Stimulated activated CD8-positive, alpha-beta memory T cell treated with anti-CD3 and anti-CD28 coated beads, Interleukin-12 subunit alpha, Interleukin-12 subunit beta, amount 100 ng/mL, for 24 hours (primary cell): ENCODE measurements around the gene GPR150.

ENCODE experiments used
- DNase-seq: peaks from one replicate; pipeline ENCODE4 v3.0.0-alpha.2; 2020; ENCODE audit errors: extremely low read depth

The GPR150 gene

DNA sequence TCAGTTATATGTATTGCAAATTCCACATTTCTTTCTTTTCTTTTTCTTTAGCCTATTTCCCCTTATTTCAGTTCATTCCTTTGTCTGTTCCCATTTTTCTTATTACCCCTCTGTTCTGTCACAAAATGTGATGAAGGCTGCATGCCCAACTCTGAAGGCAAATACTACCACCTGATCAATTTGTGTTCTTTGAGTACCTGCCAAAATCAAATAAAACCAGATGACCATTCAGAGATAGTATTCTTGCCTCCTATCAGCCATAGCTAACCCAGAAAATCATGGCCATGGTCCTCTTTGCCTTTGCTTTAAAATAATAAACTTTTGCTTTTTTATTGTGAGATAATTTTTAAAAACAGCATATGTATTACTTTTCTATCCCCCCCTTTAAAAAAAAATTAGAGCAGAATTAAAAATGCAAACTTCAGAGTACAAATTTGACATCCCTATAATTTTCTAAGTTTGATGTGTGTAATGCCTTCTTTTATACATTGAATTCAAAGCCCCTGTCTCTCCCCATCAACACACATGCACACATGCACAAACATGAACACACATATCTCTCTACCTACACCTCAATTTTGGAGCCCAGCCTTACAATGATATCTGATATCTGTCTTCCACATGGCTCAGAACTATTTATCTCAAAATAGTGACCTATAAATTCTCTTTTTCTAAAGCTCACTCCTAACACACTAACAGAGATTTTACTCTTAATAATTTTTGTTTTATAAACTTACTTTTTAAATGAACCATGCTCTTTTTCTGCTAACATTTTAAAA lies 30.1 kb downstream of the GPR150 start:
- no peak for DNase-seq

GRCh38 chr5:95652849-95653248 lies 33.0 kb downstream of the GPR150 start:
- DNase-seq, result no peak

- no peak for DNase-seq
These were observed 34.3 kb downstream of the GPR150 start for GRCh38 chr5:95654196-95654595.

DNA sequence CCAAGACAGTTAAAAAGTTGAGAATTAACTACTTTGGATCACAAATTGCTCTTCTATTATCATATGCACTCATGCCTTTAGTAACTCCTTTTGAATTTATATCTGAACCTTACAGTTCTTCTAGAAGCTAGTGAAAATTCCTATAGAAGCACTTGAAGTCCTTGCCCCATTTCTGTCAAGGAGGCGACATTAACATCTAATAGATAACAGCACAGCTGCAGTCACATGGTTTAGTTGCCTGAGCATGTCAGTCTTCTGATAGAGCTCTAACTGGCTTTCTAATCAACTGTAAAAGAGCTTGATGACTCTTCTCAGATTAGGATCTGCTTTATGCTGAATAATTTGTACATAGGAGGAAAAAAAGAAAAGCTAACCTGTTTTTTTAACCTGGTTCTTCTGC lies 35.7 kb downstream of the GPR150 start:
- DNase-seq, result no peak

GRCh38 chr5:95660060-95660459 lies 40.2 kb downstream of the GPR150 start:
- no peak for DNase-seq

GRCh38 chr5:95662946-95663345 lies 43.1 kb downstream of the GPR150 start:
- no peak for DNase-seq

DNA sequence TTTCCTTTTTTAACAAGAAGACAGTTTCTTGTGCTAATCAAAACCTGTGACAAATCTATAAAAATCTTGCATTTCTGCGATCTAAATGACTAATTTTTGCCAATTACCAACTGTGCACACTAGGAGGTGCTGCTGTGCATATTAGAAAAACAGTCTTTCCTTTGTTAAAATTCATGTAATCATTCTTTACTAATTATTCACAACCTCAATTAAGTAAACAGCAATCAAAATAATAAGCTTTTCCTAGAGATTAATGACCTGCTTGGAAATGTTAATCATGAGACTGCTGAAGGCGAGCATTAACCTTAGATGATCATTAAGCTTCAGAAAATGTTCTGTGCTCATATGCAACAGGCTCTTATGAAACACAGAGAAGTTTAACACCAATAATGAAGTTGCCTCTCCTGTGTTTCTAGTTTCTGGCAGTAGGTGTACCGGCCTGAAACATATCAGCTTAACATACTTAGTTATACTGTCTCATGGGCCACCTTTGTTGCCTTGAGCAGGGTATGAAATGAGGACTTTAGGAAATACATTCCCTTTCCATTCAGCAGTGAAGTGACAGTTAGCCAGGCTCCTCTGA lies 44.4 kb downstream of the GPR150 start:
- DNase-seq, result no peak

- no peak for DNase-seq
These were observed 47.3 kb downstream of the GPR150 start for GRCh38 chr5:95667061-95667618.

GRCh38 chr5:95667678-95668077 lies 47.8 kb downstream of the GPR150 start:
- no peak for DNase-seq

DNA sequence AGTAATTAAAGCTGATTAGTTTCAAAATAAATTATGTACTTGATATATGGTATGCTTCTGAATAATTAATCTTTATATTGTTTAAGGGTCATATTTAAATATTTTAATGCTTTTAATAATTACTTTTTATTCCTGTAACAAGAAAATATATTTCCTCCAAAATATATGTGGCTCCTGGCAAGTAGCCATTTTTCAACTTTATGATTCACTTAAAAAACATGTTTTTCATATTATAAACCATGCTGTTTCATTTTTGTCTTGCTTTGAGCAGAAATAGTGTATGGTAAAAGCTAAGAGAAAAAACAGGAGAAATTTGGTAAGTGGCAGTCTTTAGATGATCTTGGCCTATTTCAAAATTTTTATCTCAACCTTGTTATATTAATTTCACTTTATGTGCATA lies 48.3 kb downstream of the GPR150 start:
- no peak for DNase-seq

DNA sequence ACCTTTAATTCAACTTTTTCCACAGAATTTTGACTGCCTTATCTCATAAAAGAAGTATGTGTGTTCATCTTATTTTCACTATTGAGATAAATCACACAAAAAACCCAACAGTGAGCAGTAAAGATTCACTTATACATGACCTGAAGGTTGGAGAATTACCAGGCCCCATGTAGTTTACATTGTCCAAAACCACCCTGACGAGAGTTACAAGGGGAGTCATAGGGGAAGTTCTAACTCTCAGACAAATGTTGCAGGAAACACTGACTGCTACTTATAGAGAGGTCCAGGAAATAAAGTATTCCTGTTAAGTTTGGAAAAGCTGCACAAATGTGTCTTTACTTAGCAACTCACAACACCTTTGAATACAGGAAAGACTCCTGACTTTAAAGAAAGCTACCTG lies 48.8 kb downstream of the GPR150 start:
- DNase-seq, result no peak

- no peak for DNase-seq
These were observed 49.7 kb downstream of the GPR150 start for GRCh38 chr5:95669540-95669939.

- no peak for DNase-seq
These were observed 50.1 kb downstream of the GPR150 start for GRCh38 chr5:95669985-95670384.

DNA sequence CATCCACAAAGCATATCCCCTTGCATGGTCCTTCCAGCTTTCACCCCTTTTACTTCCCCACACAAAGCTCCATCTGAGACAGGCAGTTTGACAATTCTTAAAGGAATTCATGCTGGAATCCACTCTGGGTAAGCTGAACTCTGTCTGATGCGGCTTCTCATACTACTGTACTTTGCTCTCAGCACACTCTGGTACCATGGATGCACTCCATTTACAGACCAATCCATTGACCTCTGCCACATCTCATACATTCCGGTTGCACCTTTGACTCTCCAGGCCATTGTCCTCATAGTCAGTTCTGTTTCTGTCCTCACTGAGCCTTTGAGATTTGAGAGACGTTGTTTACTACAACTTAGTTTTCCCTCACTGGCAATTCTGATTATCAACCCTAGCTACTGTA lies 50.7 kb downstream of the GPR150 start:
- no peak for DNase-seq
